ENCODE data around the gene FAM184B. TPM values are rescaled to one million over a fixed set of nuclear protein-coding genes. Genes with fewer than 3 reads are reported as not detected.

Gene FAM184B
- total and polyA plus RNA-seq, 2 experiments from 2014 or later = 0.06 TPM; not detected in 1

GRCh38 chr4:17797808-17798207 is 16.4 kb upstream of the FAM184B start:
- no peak overlapping the region for H2AFZ ChIP-seq
- H3F3A ChIP-seq (ENCODE audit: insufficient read depth) = peaks cover 9% of the 10 kb centered on the region; the same call in 1 of the 2 replicates
- H3K9me2 ChIP-seq (ENCODE audit: insufficient read depth) = no peaks in the 10 kb centered on the region
- H3K4me3 ChIP-seq = no peak overlapping the region
- H3K36me3 ChIP-seq (ENCODE audit: low read depth) = peaks cover 31% of the 10 kb centered on the region; the same call in 1 of the 2 replicates
- no peak overlapping the region for H3K4me2 ChIP-seq (ENCODE audit: unreplicated experiment)
- H3K9ac ChIP-seq = no peak overlapping the region
- in situ Hi-C loops (cut with MboI) = no loop called here
- no peaks in the 10 kb centered on the region for H3K9me3 ChIP-seq (ENCODE audit: low read depth)
- peaks cover 20% of the 10 kb centered on the region for H3K79me2 ChIP-seq (ENCODE audit: insufficient read depth)
- no peaks in the 10 kb centered on the region for H3K27me3 ChIP-seq (replicated peaks; ENCODE audit: insufficient read depth)
- no peaks in the 10 kb centered on the region for H3K4me1 ChIP-seq (ENCODE audit: insufficient read depth)
- DNase-seq = no peak
- TF ChIP-seq EZH2 (IDR thresholded peaks at IDR 0.05; ENCODE audit: insufficient read depth, poor library complexity, severe bottlenecking) (no peak), EZH2phosphoT487 (IDR thresholded peaks at IDR 0.05; ENCODE audit: insufficient read depth, low read depth) (no peak)
- no peaks in the 10 kb centered on the region for H4K20me1 ChIP-seq (ENCODE audit: insufficient read depth)
- H3K27ac ChIP-seq = no peak overlapping the region
- WGBS, 2 experiments (ENCODE audit: low coverage in 1 of 2, low lambda C conversion rate in 2 of 2, missing lambda C conversion rate in 2 of 2) = 100% methylated on average over 1 of the region's 1 CpG

- H3K4me1 ChIP-seq (ENCODE audit: insufficient read depth) = no peaks in the 10 kb centered on the region
- in situ Hi-C loops (cut with MboI) = no loop called here
- H3K9me3 ChIP-seq (ENCODE audit: low read depth) = no peaks in the 10 kb centered on the region
- no peaks in the 10 kb centered on the region for H3K79me2 ChIP-seq (ENCODE audit: insufficient read depth)
- H2AFZ ChIP-seq = no peak overlapping the region
- no peak overlapping the region for H3K4me3 ChIP-seq
- H3K9me2 ChIP-seq (ENCODE audit: insufficient read depth) = no peaks in the 10 kb centered on the region
- H3K4me2 ChIP-seq (ENCODE audit: unreplicated experiment) = no peak overlapping the region
- H3K27ac ChIP-seq = no peak overlapping the region
- WGBS, 2 experiments (ENCODE audit: low coverage in 1 of 2, low lambda C conversion rate in 2 of 2, missing lambda C conversion rate in 2 of 2) = 55 to 75% methylated on average over 1 of the region's 1 CpG
- no peak overlapping the region for H3K9ac ChIP-seq
- DNase-seq = no peak
- H3K36me3 ChIP-seq (ENCODE audit: low read depth) = 0 out of 2 replicates have a peak, but pooled peaks cover 18% of the 10 kb centered on the region
- TF ChIP-seq EZH2phosphoT487 (IDR thresholded peaks at IDR 0.05; ENCODE audit: insufficient read depth, low read depth) = no peak
- TF ChIP-seq EZH2 (IDR thresholded peaks at IDR 0.05; ENCODE audit: insufficient read depth, poor library complexity, severe bottlenecking) = no peak
- no peaks in the 10 kb centered on the region for H3K27me3 ChIP-seq (replicated peaks; ENCODE audit: insufficient read depth)
- H4K20me1 ChIP-seq (ENCODE audit: insufficient read depth) = no peaks in the 10 kb centered on the region
- peaks cover 9% of the 10 kb centered on the region; the same call in 1 of the 2 replicates for H3F3A ChIP-seq (ENCODE audit: insufficient read depth)
These were observed 13.3 kb upstream of the FAM184B start for GRCh38 chr4:17794730-17795129.

- H3K36me3 ChIP-seq (ENCODE audit: low read depth) = 0 out of 2 replicates have a peak, but pooled peaks cover 6% of the 10 kb centered on the region
- no peak overlapping the region for H2AFZ ChIP-seq
- no peak overlapping the region for H3K4me2 ChIP-seq (ENCODE audit: unreplicated experiment)
- H3F3A ChIP-seq (ENCODE audit: insufficient read depth) = peaks cover 6% of the 10 kb centered on the region; the same call in 1 of the 2 replicates
- peak; percentile 24 for DNase-seq
- H3K9ac ChIP-seq = no peak overlapping the region
- no peaks in the 10 kb centered on the region for H4K20me1 ChIP-seq (ENCODE audit: insufficient read depth)
- no peak overlapping the region for H3K27ac ChIP-seq
- H3K4me3 ChIP-seq = no peak overlapping the region
- H3K79me2 ChIP-seq (ENCODE audit: insufficient read depth) = no peaks in the 10 kb centered on the region
- H3K27me3 ChIP-seq (replicated peaks; ENCODE audit: insufficient read depth) = no peaks in the 10 kb centered on the region
- in situ Hi-C loops (cut with MboI) = loop anchor here (10.0 kb wide), 1 partner anchor 144 kb away; no protein-coding TSS in a partner anchor
- H3K9me3 ChIP-seq (ENCODE audit: low read depth) = no peaks in the 10 kb centered on the region
- H3K9me2 ChIP-seq (ENCODE audit: insufficient read depth) = no peaks in the 10 kb centered on the region
- no peak for TF ChIP-seq EZH2phosphoT487 (IDR thresholded peaks at IDR 0.05; ENCODE audit: insufficient read depth, low read depth)
- no peak for TF ChIP-seq EZH2 (IDR thresholded peaks at IDR 0.05; ENCODE audit: insufficient read depth, poor library complexity, severe bottlenecking)
- peaks cover 13% of the 10 kb centered on the region for H3K4me1 ChIP-seq (ENCODE audit: insufficient read depth)
These were observed 7.5 kb upstream of the FAM184B start for GRCh38 chr4:17788956-17789355.

- Histone ChIP-seq H3K27me3 (replicated peaks; ENCODE audit: insufficient read depth) (no peaks in the 10 kb centered on the region), H3K79me2 (ENCODE audit: insufficient read depth) (no peaks in the 10 kb centered on the region), H3K9me3 (ENCODE audit: low read depth) (no peaks in the 10 kb centered on the region), H3K36me3 (ENCODE audit: low read depth) (no peaks in the 10 kb centered on the region), H3K4me1 (ENCODE audit: insufficient read depth) (peaks cover 13% of the 10 kb centered on the region), H3K9ac (no peak overlapping the region), H3K9me2 (ENCODE audit: insufficient read depth) (no peaks in the 10 kb centered on the region), H3F3A (ENCODE audit: insufficient read depth) (peaks cover 6% of the 10 kb centered on the region; the same call in 1 of the 2 replicates), H3K4me3 (no peak overlapping the region), H2AFZ (no peak overlapping the region), H3K4me2 (ENCODE audit: unreplicated experiment) (no peak overlapping the region), H3K27ac (no peak overlapping the region), H4K20me1 (ENCODE audit: insufficient read depth) (no peaks in the 10 kb centered on the region)
- no peak for TF ChIP-seq EZH2phosphoT487 (IDR thresholded peaks at IDR 0.05; ENCODE audit: insufficient read depth, low read depth)
- peak; percentile 74 for DNase-seq
- WGBS, 2 experiments (ENCODE audit: low coverage in 1 of 2, low lambda C conversion rate in 2 of 2, missing lambda C conversion rate in 2 of 2) = 68 to 69% methylated on average over 5 of the region's 5 CpGs
- in situ Hi-C loops (cut with MboI) = loop anchor here (10.0 kb wide), 1 partner anchor 143 kb away; no protein-coding TSS in a partner anchor
These were observed 5.9 kb upstream of the FAM184B start for GRCh38 chr4:17787315-17787714.

- no peaks in the 10 kb centered on the region for H4K20me1 ChIP-seq (ENCODE audit: insufficient read depth)
- H2AFZ ChIP-seq = no peak overlapping the region
- WGBS, 2 experiments (ENCODE audit: low coverage in 1 of 2, low lambda C conversion rate in 2 of 2, missing lambda C conversion rate in 2 of 2) = 61 to 62% methylated on average over 5 of the region's 5 CpGs
- DNase-seq = no peak
- peaks cover 13% of the 10 kb centered on the region for H3K4me1 ChIP-seq (ENCODE audit: insufficient read depth)
- H3K36me3 ChIP-seq (ENCODE audit: low read depth) = no peaks in the 10 kb centered on the region
- H3K9ac ChIP-seq = no peak overlapping the region
- H3K27ac ChIP-seq = no peak overlapping the region
- no peak overlapping the region for H3K4me2 ChIP-seq (ENCODE audit: unreplicated experiment)
- H3K79me2 ChIP-seq (ENCODE audit: insufficient read depth) = no peaks in the 10 kb centered on the region
- TF ChIP-seq EZH2 (IDR thresholded peaks at IDR 0.05; ENCODE audit: insufficient read depth, poor library complexity, severe bottlenecking) (no peak), EZH2phosphoT487 (IDR thresholded peaks at IDR 0.05; ENCODE audit: insufficient read depth, low read depth) (no peak)
- peaks cover 6% of the 10 kb centered on the region; the same call in 1 of the 2 replicates for H3F3A ChIP-seq (ENCODE audit: insufficient read depth)
- no peak overlapping the region for H3K4me3 ChIP-seq
- no peaks in the 10 kb centered on the region for H3K9me2 ChIP-seq (ENCODE audit: insufficient read depth)
- in situ Hi-C loops (cut with MboI) = loop anchor here (10.0 kb wide), 1 partner anchor 142 kb away; no protein-coding TSS in a partner anchor
- no peaks in the 10 kb centered on the region for H3K9me3 ChIP-seq (ENCODE audit: low read depth)
- H3K27me3 ChIP-seq (replicated peaks; ENCODE audit: insufficient read depth) = peaks cover 7% of the 10 kb centered on the region; the same call in 1 of the 2 replicates
These were observed 5.1 kb upstream of the FAM184B start for GRCh38 chr4:17786567-17786966.

Measured in GM23248 (cell line).